K562 (cell line): Measurements from ENCODE around the gene PCK1.

Experiments used
- BDP1 ChIP-seq: IDR thresholded peaks from 3 replicates; pipeline ENCODE4 v1.6.1; 2011; ENCODE audit not compliant: insufficient read length, insufficient read depth
- POLR2A ChIP-seq: fragments of 450-650 bp; conservative IDR thresholded peaks from 2 replicates; pipeline ENCODE4 v1.6.1; 2016
- SIN3A ChIP-seq, 2 experiments: fragments of 150-350 bp in 1 of 2; IDR thresholded peaks; 2 replicates each; pipeline ENCODE4 v1.6.1; 2011 to 2016; ENCODE audit warnings: borderline replicate concordance in 2 of 2, low read depth in 2 of 2, low read length in 2 of 2, mild to moderate bottlenecking in 2 of 2, moderate library complexity in 2 of 2; ENCODE audit not compliant: control insufficient read depth in 1 of 2
- TBL1XR1 ChIP-seq, 2 experiments: IDR thresholded peaks; 2 replicates each; pipeline ENCODE4 v1.6.1; 2012; ENCODE audit warnings: improper control_type of control experiment in 2 of 2, low read length in 2 of 2, mild to moderate bottlenecking in 1 of 2
- ZNF224 ChIP-seq: sonication (generic); formaldehyde crosslinking; IDR thresholded peaks from 2 replicates; pipeline ENCODE4 v1.8.0; 2022; ENCODE audit warnings: mild to moderate bottlenecking, missing genetic modification reagents
- ZNF232 ChIP-seq: sonication (generic); formaldehyde crosslinking; IDR thresholded peaks from 2 replicates; pipeline ENCODE4 v1.8.0; 2022; ENCODE audit warnings: mild to moderate bottlenecking, missing genetic modification reagents
- ZNF77 ChIP-seq: fragments of 250-450 bp; sonication (Bioruptor Pico); IDR thresholded peaks from 2 replicates; pipeline ENCODE4 v1.5.0; 2020
- TF ChIP-seq, protein P1 (sequence below), 2 experiments: fragments of 450-650 bp; formaldehyde crosslinking in 1 of 2; IDR thresholded peaks; 2 replicates each; pipeline versions ENCODE4 v1.4.0 to v1.6.1; 2014 to 2020; ENCODE audit warnings: mild to moderate bottlenecking in 2 of 2, borderline replicate concordance in 1 of 2, low read depth in 1 of 2

DNA sequence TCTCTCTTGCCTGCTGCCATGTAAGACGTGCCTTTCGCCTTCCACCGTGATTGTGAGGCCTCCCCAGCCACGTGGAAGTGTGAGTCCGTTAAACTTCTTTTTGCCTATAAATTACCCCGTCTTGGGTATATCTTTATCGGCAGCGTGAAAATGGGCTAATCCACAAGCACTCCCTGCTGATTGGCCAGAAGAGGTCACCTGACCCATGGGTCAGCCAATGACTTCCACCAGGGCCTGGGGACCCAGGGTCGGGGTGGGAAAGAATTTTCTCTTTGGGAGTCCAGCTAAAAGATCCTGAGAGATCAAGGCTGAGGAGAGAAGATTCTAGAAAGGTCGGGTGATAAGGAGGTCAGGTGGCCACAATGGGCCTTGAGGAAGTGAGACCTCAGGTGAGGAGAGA is 42.2 kb downstream of the PCK1 start:
- TF ChIP-seq ZNF77 (no peak), POLR2A (no peak), BDP1 (no peak), ZNF232 (CRISPR knock-in tag) (no peak), ZNF224 (no peak), SIN3A (IDR thresholded peaks at IDR 0.05; ENCODE audit: borderline replicate concordance in 2 of 2, control insufficient read depth in 1 of 2, low read depth in 2 of 2, low read length in 2 of 2) (no peak), TBL1XR1 (IDR thresholded peaks at IDR 0.05; ENCODE audit: low read length in 2 of 2) (no peak)
- TF ChIP-seq, protein P1, sequence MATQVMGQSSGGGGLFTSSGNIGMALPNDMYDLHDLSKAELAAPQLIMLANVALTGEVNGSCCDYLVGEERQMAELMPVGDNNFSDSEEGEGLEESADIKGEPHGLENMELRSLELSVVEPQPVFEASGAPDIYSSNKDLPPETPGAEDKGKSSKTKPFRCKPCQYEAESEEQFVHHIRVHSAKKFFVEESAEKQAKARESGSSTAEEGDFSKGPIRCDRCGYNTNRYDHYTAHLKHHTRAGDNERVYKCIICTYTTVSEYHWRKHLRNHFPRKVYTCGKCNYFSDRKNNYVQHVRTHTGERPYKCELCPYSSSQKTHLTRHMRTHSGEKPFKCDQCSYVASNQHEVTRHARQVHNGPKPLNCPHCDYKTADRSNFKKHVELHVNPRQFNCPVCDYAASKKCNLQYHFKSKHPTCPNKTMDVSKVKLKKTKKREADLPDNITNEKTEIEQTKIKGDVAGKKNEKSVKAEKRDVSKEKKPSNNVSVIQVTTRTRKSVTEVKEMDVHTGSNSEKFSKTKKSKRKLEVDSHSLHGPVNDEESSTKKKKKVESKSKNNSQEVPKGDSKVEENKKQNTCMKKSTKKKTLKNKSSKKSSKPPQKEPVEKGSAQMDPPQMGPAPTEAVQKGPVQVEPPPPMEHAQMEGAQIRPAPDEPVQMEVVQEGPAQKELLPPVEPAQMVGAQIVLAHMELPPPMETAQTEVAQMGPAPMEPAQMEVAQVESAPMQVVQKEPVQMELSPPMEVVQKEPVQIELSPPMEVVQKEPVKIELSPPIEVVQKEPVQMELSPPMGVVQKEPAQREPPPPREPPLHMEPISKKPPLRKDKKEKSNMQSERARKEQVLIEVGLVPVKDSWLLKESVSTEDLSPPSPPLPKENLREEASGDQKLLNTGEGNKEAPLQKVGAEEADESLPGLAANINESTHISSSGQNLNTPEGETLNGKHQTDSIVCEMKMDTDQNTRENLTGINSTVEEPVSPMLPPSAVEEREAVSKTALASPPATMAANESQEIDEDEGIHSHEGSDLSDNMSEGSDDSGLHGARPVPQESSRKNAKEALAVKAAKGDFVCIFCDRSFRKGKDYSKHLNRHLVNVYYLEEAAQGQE (IDR thresholded peaks at IDR 0.05; ENCODE audit: borderline replicate concordance) = no peak
- TF ChIP-seq, protein P1 (CRISPR knock-in tag; IDR thresholded peaks at IDR 0.05; ENCODE audit: low read depth) = no peak
